Hepatocyte (in vitro differentiated cells): ENCODE data around the gene PDILT.

ENCODE experiments used
- EZH2 ChIP-seq: fragments of 200-600 bp; sonication (generic); IDR thresholded peaks from 2 replicates; pipeline ENCODE4 v1.6.1; 2016; ENCODE audit warnings: antibody characterized with exemption, mild to moderate bottlenecking, borderline replicate concordance
- EZH2phosphoT487 ChIP-seq: fragments of 200-600 bp; sonication (generic); IDR thresholded peaks from one replicate; pipeline ENCODE4 v1.6.1; 2018; ENCODE audit warnings: antibody characterized with exemption, mild to moderate bottlenecking, low read depth, moderate library complexity; ENCODE audit not compliant: unreplicated experiment, severe bottlenecking

DNA sequence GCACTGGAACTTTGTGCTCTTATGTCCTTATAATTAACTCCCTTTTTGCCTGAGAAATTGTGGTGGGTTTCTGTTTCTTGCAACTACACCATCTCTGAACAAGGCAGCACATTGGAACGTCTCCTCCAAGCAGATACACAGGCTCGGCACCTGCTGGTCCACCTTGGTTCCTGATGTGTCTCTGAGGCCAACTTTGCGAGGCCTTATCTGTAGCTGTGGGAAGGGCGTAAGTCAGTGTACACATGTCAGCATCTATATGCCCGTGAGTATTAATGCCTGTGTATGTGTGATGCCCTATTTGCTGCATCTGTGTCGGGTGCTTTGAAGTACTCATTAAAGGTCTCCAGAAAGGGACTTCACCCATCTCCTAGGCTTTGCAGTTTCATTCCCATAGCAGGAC is 94.8 kb downstream of the PDILT start:
- TF ChIP-seq EZH2 (no peak), EZH2phosphoT487 (no peak)
